OCI-LY1 (cell line): Measurements from ENCODE around the gene OR2AT4.

Source experiments
- H2AFZ ChIP-seq: fragments of 200-600 bp; sonication (generic), shearing (Covaris generic); 2 replicates; pipeline ENCODE4 v1.6.0; 2014; ENCODE audit warnings: antibody characterized with exemption, mild to moderate bottlenecking, low read length
- H3F3A ChIP-seq: fragments of 200-600 bp; sonication (generic), shearing (Covaris generic); 2 replicates; pipeline ENCODE4 v1.6.0; 2014; ENCODE audit warnings: mild to moderate bottlenecking, antibody characterized with exemption, low read length, moderate library complexity; ENCODE audit not compliant: insufficient read depth
- H3K27ac ChIP-seq: fragments of 200-600 bp; sonication (generic); 2 replicates; pipeline ENCODE4 v1.5.1; 2014; ENCODE audit warnings: low read length, mixed run types, mild to moderate bottlenecking, low read depth; ENCODE audit not compliant: poor library complexity, severe bottlenecking
- H3K27me3 ChIP-seq: fragments of 200-600 bp; sonication (generic); 2 replicates; pipeline ENCODE4 v1.6.0; 2014; ENCODE audit warnings: antibody characterized with exemption, mild to moderate bottlenecking, low read length, moderate library complexity; ENCODE audit not compliant: insufficient read depth
- H3K36me3 ChIP-seq: fragments of 200-600 bp; sonication (generic); 2 replicates; pipeline ENCODE4 v1.6.1; 2014; ENCODE audit warnings: mild to moderate bottlenecking, antibody characterized with exemption, low read length, moderate library complexity, mixed read lengths; ENCODE audit not compliant: insufficient read depth
- H3K4me1 ChIP-seq: fragments of 200-600 bp; sonication (generic); 2 replicates; pipeline ENCODE4 v1.5.1; 2014; ENCODE audit warnings: mild to moderate bottlenecking, low read length, moderate library complexity; ENCODE audit not compliant: insufficient read depth, severe bottlenecking
- H3K4me2 ChIP-seq: fragments of 200-600 bp; sonication (generic), shearing (Covaris generic); 2 replicates; pipeline ENCODE4 v1.6.1; 2014; ENCODE audit warnings: low read length
- H3K4me3 ChIP-seq: fragments of 200-600 bp; sonication (generic); 2 replicates; pipeline ENCODE4 v1.5.1; 2014; ENCODE audit warnings: low read length, low read depth, mild to moderate bottlenecking, mixed read lengths; ENCODE audit not compliant: poor library complexity, severe bottlenecking
- H3K79me2 ChIP-seq: fragments of 200-600 bp; shearing (Covaris generic); 2 replicates; pipeline ENCODE4 v1.6.1; 2016; ENCODE audit warnings: mixed run types, low read length, mixed read lengths; ENCODE audit not compliant: insufficient read depth
- H3K9ac ChIP-seq: fragments of 200-600 bp; sonication (generic), shearing (Covaris generic); 2 replicates; pipeline ENCODE4 v1.6.1; 2014; ENCODE audit warnings: mild to moderate bottlenecking, low read length, mixed read lengths
- H3K9me2 ChIP-seq: fragments of 200-600 bp; sonication (generic), shearing (Covaris generic); 2 replicates; pipeline ENCODE4 v1.6.1; 2014; ENCODE audit warnings: low read depth, mild to moderate bottlenecking, low read length, mixed read lengths
- H3K9me3 ChIP-seq: fragments of 200-600 bp; shearing (Covaris generic); 2 replicates; pipeline ENCODE4 v1.6.1; 2014; ENCODE audit warnings: low read length, mixed read lengths
- H4K20me1 ChIP-seq: fragments of 200-600 bp; sonication (generic), shearing (Covaris generic); 2 replicates; pipeline ENCODE4 v1.6.0; 2016; ENCODE audit warnings: mild to moderate bottlenecking, low read length; ENCODE audit not compliant: insufficient read depth
- EZH2 ChIP-seq: fragments of 200-600 bp; sonication (generic), shearing (Covaris generic); IDR thresholded peaks from 2 replicates; pipeline ENCODE4 v1.8.0; 2017; ENCODE audit warnings: borderline replicate concordance, mixed run types, mild to moderate bottlenecking, antibody characterized with exemption, low read length, moderate library complexity, mixed read lengths
- TF ChIP-seq, protein P1 (sequence below): fragments of 200-600 bp; sonication (generic), shearing (Covaris generic); IDR thresholded peaks from 2 replicates; pipeline ENCODE4 v1.5.1; 2017; ENCODE audit warnings: mild to moderate bottlenecking, antibody characterized with exemption, low read length, moderate library complexity, mixed read lengths

OR2AT4 gene

GRCh38 chr11:75090671-75091177, 6.0 kb downstream of the OR2AT4 start:
- H3K9ac ChIP-seq = no peak overlapping the region
- H2AFZ ChIP-seq = no peak overlapping the region
- no peaks in the 10 kb centered on the region for H3K79me2 ChIP-seq
- H4K20me1 ChIP-seq = no peaks in the 10 kb centered on the region
- H3K36me3 ChIP-seq = no peaks in the 10 kb centered on the region
- H3K27me3 ChIP-seq = no peaks in the 10 kb centered on the region; the same call in 1 of the 2 replicates
- H3K9me3 ChIP-seq = 0 out of 2 replicates have a peak, but pooled peaks cover 6% of the 10 kb centered on the region
- no peak overlapping the region for H3K4me2 ChIP-seq
- TF ChIP-seq, protein P1, sequence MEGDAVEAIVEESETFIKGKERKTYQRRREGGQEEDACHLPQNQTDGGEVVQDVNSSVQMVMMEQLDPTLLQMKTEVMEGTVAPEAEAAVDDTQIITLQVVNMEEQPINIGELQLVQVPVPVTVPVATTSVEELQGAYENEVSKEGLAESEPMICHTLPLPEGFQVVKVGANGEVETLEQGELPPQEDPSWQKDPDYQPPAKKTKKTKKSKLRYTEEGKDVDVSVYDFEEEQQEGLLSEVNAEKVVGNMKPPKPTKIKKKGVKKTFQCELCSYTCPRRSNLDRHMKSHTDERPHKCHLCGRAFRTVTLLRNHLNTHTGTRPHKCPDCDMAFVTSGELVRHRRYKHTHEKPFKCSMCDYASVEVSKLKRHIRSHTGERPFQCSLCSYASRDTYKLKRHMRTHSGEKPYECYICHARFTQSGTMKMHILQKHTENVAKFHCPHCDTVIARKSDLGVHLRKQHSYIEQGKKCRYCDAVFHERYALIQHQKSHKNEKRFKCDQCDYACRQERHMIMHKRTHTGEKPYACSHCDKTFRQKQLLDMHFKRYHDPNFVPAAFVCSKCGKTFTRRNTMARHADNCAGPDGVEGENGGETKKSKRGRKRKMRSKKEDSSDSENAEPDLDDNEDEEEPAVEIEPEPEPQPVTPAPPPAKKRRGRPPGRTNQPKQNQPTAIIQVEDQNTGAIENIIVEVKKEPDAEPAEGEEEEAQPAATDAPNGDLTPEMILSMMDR = no peak
- no peak for TF ChIP-seq EZH2
- no peak overlapping the region for H3K4me3 ChIP-seq
- H3F3A ChIP-seq = no peaks in the 10 kb centered on the region
- H3K4me1 ChIP-seq = no peaks in the 10 kb centered on the region
- H3K9me2 ChIP-seq = no peaks in the 10 kb centered on the region
- no peak overlapping the region for H3K27ac ChIP-seq

DNA sequence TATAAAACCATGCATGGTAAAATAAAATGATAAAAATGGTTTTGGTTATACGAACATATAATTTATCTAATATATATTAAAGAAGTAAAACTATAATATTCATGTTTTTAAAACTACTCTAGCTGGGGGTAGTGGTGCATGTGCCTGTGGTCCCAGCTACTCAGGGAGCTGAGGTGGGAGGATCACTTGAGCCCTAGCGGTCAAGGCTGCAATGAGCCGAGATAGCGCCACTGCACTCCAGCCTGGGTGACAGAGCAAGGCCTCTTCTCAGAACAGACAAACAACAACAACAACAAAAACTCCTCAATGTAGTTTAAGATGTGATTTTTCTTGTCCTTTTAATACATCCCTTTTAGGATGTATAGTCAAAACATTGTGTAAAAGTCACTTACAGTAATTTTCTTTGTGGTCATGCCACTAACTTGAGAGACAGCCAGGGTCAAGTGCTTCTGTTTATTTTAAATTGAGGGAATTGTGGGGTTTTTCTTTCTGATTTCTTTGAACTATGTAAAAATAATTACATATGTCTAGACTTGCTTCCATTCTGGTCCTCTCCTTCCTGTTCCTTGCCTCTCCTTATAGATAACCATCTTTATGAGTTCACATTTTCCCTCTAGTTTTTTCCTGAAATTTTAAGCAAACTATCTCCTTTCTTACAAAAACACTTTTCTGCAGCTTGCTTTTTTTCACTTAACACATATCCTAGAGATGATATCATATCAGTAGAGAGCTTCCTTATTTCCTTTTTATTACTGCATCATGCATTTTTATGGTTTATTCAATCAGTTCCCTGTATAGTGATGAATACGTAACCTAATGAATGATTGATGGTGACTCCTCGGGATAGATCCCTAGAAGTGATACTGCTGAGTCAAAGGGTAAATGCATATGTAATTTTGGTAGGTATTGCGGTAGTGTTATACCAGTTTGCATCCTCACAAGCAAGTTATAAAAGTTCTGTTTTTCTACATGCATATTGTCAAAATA, 9.1 kb downstream of the OR2AT4 start:
- H4K20me1 ChIP-seq = no peaks in the 10 kb centered on the region
- no peaks in the 10 kb centered on the region for H3K4me1 ChIP-seq
- no peak overlapping the region for H3K27ac ChIP-seq
- H3K4me3 ChIP-seq = no peak overlapping the region
- H3F3A ChIP-seq = no peaks in the 10 kb centered on the region
- 0 out of 2 replicates have a peak, but pooled peaks cover 6% of the 10 kb centered on the region for H3K9me3 ChIP-seq
- H3K9ac ChIP-seq = no peak overlapping the region
- no peak for TF ChIP-seq EZH2
- TF ChIP-seq, protein P1 = no peak
- no peaks in the 10 kb centered on the region for H3K9me2 ChIP-seq
- H3K36me3 ChIP-seq = no peaks in the 10 kb centered on the region
- H2AFZ ChIP-seq = no peak overlapping the region
- no peaks in the 10 kb centered on the region for H3K79me2 ChIP-seq
- no peaks in the 10 kb centered on the region; the same call in 1 of the 2 replicates for H3K27me3 ChIP-seq
- H3K4me2 ChIP-seq = no peak overlapping the region

GRCh38 chr11:75084883-75085282, 11.8 kb downstream of the OR2AT4 start:
- Histone ChIP-seq H4K20me1 (no peaks in the 10 kb centered on the region), H3K4me2 (no peak overlapping the region), H2AFZ (no peak overlapping the region), H3K9me3 (no peaks in the 10 kb centered on the region), H3K36me3 (no peaks in the 10 kb centered on the region), H3K9ac (no peak overlapping the region), H3K27ac (no peak overlapping the region), H3K4me3 (no peak overlapping the region), H3K79me2 (no peaks in the 10 kb centered on the region), H3K4me1 (no peaks in the 10 kb centered on the region), H3K27me3 (no peaks in the 10 kb centered on the region), H3F3A (no peaks in the 10 kb centered on the region), H3K9me2 (no peaks in the 10 kb centered on the region)
- TF ChIP-seq, protein P1 = no peak
- TF ChIP-seq EZH2 = no peak
